IMR-90 (cell line): Measurements from ENCODE around the gene MYO9B.

Experiments used
- BHLHE40 ChIP-seq: fragments of 150-350 bp; IDR thresholded peaks from 2 replicates; pipeline ENCODE4 v1.6.1; 2016; ENCODE audit warnings: mild to moderate bottlenecking, low read depth, low read length
- CEBPB ChIP-seq: IDR thresholded peaks from 2 replicates; pipeline ENCODE4 v1.6.1; 2012; ENCODE audit warnings: low read depth, low read length, improper control_type of control experiment
- FOS ChIP-seq: fragments of 150-350 bp; IDR thresholded peaks from 2 replicates; pipeline ENCODE4 v1.6.1; 2016; ENCODE audit warnings: low read depth, low read length
- MAFK ChIP-seq: IDR thresholded peaks from 2 replicates; pipeline ENCODE4 v1.6.1; 2012; ENCODE audit warnings: low read depth, low read length, improper control_type of control experiment
- MXI1 ChIP-seq: IDR thresholded peaks from 2 replicates; pipeline ENCODE4 v1.6.1; 2012; ENCODE audit warnings: low read depth, mild to moderate bottlenecking, low read length, moderate library complexity, borderline replicate concordance
- NFE2L2 ChIP-seq: fragments of 150-350 bp; IDR thresholded peaks from 2 replicates; pipeline ENCODE4 v1.6.1; 2016; ENCODE audit warnings: low read depth, mild to moderate bottlenecking, low read length
- POLR2A ChIP-seq: IDR thresholded peaks from 2 replicates; pipeline ENCODE4 v1.6.1; 2012; ENCODE audit warnings: mild to moderate bottlenecking, low read depth, low read length
- RCOR1 ChIP-seq: IDR thresholded peaks from 2 replicates; pipeline ENCODE4 v1.6.1; 2012; ENCODE audit warnings: mild to moderate bottlenecking, low read length, improper control_type of control experiment; ENCODE audit not compliant: insufficient replicate concordance
- RFX5 ChIP-seq: IDR thresholded peaks from 2 replicates; pipeline ENCODE4 v1.8.0; 2012; ENCODE audit warnings: low read depth, mild to moderate bottlenecking, low read length, moderate library complexity
- TF ChIP-seq, protein P1 (sequence below): conservative IDR thresholded peaks from 2 replicates; pipeline ENCODE4 v1.5.1; 2012; ENCODE audit warnings: mild to moderate bottlenecking, low read depth, low read length, improper control_type of control experiment
- TF ChIP-seq, protein P2 (sequence below): fragments of 150-350 bp; IDR thresholded peaks from 2 replicates; pipeline ENCODE4 v1.6.1; 2017; ENCODE audit warnings: mild to moderate bottlenecking, antibody characterized with exemption, low read length, low read depth
- TF ChIP-seq, protein P3 (sequence below): fragments of 150-350 bp; IDR thresholded peaks from 2 replicates; pipeline ENCODE4 v1.6.1; 2016; ENCODE audit warnings: low read depth, mild to moderate bottlenecking, low read length, moderate library complexity, borderline replicate concordance

DNA sequence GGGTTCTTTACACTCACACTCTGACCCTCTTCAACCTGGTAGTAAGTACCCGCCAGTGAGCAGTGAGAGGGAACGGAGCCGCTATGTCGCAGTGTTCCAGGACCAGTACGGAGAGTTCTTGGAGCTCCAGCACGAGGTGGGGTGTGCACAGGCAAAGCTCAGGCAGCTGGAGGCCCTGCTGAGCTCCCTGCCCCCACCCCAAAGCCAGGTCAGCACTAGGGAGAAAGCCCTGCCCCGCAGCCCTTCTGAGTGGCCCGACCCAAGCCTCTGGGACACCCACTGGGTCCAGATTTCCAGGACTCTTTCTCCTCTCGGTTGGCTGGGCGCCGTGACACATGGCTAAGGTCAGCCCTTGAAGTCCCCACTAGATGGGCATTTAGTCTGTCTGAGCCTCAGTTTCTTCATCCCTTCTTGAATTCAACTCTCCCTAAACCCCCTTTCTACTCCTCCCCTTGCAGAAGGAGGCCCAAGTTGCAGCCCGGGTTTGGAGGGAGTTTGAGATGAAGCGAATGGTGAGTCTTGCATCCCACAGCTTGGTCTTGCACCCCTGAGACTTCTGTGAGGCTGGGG is 152.3 kb downstream of the MYO9B start:
- TF ChIP-seq, protein P1, sequence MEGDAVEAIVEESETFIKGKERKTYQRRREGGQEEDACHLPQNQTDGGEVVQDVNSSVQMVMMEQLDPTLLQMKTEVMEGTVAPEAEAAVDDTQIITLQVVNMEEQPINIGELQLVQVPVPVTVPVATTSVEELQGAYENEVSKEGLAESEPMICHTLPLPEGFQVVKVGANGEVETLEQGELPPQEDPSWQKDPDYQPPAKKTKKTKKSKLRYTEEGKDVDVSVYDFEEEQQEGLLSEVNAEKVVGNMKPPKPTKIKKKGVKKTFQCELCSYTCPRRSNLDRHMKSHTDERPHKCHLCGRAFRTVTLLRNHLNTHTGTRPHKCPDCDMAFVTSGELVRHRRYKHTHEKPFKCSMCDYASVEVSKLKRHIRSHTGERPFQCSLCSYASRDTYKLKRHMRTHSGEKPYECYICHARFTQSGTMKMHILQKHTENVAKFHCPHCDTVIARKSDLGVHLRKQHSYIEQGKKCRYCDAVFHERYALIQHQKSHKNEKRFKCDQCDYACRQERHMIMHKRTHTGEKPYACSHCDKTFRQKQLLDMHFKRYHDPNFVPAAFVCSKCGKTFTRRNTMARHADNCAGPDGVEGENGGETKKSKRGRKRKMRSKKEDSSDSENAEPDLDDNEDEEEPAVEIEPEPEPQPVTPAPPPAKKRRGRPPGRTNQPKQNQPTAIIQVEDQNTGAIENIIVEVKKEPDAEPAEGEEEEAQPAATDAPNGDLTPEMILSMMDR, result no peak
- TF ChIP-seq BHLHE40 (no peak), POLR2A (no peak), MAFK (no peak), CEBPB (no peak), RCOR1 (no peak), FOS (no peak), MXI1 (no peak), NFE2L2 (no peak), RFX5 (no peak)
- TF ChIP-seq, protein P2, sequence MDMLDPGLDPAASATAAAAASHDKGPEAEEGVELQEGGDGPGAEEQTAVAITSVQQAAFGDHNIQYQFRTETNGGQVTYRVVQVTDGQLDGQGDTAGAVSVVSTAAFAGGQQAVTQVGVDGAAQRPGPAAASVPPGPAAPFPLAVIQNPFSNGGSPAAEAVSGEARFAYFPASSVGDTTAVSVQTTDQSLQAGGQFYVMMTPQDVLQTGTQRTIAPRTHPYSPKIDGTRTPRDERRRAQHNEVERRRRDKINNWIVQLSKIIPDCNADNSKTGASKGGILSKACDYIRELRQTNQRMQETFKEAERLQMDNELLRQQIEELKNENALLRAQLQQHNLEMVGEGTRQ, result no peak
- TF ChIP-seq, protein P3, sequence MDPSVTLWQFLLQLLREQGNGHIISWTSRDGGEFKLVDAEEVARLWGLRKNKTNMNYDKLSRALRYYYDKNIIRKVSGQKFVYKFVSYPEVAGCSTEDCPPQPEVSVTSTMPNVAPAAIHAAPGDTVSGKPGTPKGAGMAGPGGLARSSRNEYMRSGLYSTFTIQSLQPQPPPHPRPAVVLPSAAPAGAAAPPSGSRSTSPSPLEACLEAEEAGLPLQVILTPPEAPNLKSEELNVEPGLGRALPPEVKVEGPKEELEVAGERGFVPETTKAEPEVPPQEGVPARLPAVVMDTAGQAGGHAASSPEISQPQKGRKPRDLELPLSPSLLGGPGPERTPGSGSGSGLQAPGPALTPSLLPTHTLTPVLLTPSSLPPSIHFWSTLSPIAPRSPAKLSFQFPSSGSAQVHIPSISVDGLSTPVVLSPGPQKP, result no peak
